Measurements from ENCODE around the gene ATF1. TPM values are rescaled to one million over a fixed set of nuclear protein-coding genes. Genes with fewer than 3 reads are reported as not detected.
"Not testable (repeated sequence)": the region's sequence is repeated elsewhere in the genome, so short reads cannot be mapped to it uniquely, and the experiment has no call there.

Gene ATF1
- total RNA-seq, 1 experiment from 2014 or later, result 21.8 TPM

GRCh38 chr12:50751948-50752721 is 11.8 kb upstream of the ATF1 start:
- DNase-seq (ENCODE audit: low read depth), result no peak

- DNase-seq (ENCODE audit: low read depth), result no peak
Observed at GRCh38 chr12:50753232-50753769, 10.6 kb upstream of the ATF1 start.

- DNase-seq (ENCODE audit: low read depth), result peak; percentile 63
Observed at GRCh38 chr12:50764286-50765094, 589 bp downstream of the ATF1 start.

- DNase-seq (ENCODE audit: low read depth), result peak; percentile 41
Observed at GRCh38 chr12:50765095-50765911, 1.4 kb downstream of the ATF1 start.

GRCh38 chr12:50768391-50768790 is 4.5 kb downstream of the ATF1 start:
- no peak for DNase-seq (ENCODE audit: low read depth)

- DNase-seq (ENCODE audit: low read depth), result not testable (repeated sequence)
Observed at GRCh38 chr12:50768813-50769212, 4.9 kb downstream of the ATF1 start.

GRCh38 chr12:50771409-50771808 is 7.5 kb downstream of the ATF1 start:
- DNase-seq (ENCODE audit: low read depth), result no peak

GRCh38 chr12:50772470-50772869 is 8.6 kb downstream of the ATF1 start:
- no peak for DNase-seq (ENCODE audit: low read depth)

- DNase-seq (ENCODE audit: low read depth), result no peak
Observed at GRCh38 chr12:50772877-50773276, 9.0 kb downstream of the ATF1 start.

- DNase-seq (ENCODE audit: low read depth), result no peak
Observed at GRCh38 chr12:50775251-50775650, 11.3 kb downstream of the ATF1 start.

GRCh38 chr12:50776749-50777728 is 13.1 kb downstream of the ATF1 start:
- no peak for DNase-seq (ENCODE audit: low read depth)

- DNase-seq (ENCODE audit: low read depth), result no peak
Observed at GRCh38 chr12:50778663-50779590, 15.0 kb downstream of the ATF1 start.

GRCh38 chr12:50780013-50780412 is 16.1 kb downstream of the ATF1 start:
- no peak for DNase-seq (ENCODE audit: low read depth)

- no peak for DNase-seq (ENCODE audit: low read depth)
Observed at GRCh38 chr12:50784501-50784900, 20.6 kb downstream of the ATF1 start.

GRCh38 chr12:50785406-50786001 is 21.6 kb downstream of the ATF1 start:
- peak; percentile 19 for DNase-seq (ENCODE audit: low read depth)

GRCh38 chr12:50786498-50787231 is 22.8 kb downstream of the ATF1 start:
- DNase-seq (ENCODE audit: low read depth), result peak; percentile 91

GRCh38 chr12:50787618-50788017 is 23.7 kb downstream of the ATF1 start:
- no peak for DNase-seq (ENCODE audit: low read depth)

- DNase-seq (ENCODE audit: low read depth), result no peak
Observed at GRCh38 chr12:50788561-50788960, 24.7 kb downstream of the ATF1 start.

Data from Daoy (cell line).